ENCODE results near the gene SMIM41. TPM values are rescaled to one million over a fixed set of nuclear protein-coding genes. Genes with fewer than 3 reads are reported as not detected.

The SMIM41 gene
- total RNA-seq, 1 donor from 2014 or later: 1.5 TPM

DNA sequence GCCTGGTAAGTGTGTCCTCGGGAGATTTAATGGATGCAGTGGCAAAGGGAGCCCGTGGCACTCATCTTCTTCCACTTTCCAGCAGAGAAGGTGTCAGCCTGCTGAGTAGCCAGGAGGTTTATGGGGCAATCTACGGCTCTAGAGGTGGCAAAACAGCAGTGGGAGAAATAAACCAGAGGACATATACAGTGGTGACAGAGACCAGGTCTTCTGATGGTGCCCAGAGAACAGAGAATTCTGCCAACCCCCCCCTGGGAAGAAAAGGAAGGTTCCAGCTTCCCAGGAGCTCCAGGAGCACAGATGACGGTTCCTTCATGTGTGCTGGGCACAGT lies 43.0 kb downstream of the SMIM41 start:
- Histone ChIP-seq H3K36me3 (no peaks in the 10 kb centered on the region), H3K27me3 (no peaks in the 10 kb centered on the region), H3K27ac (no peak overlapping the region), H3K4me3 (no peak overlapping the region), H3K9me3 (no peaks in the 10 kb centered on the region), H3K4me1 (peaks cover 13% of the 10 kb centered on the region)
- no peak for DNase-seq (ENCODE audit: extremely low spot score in 2 of 2)
- no peak for TF ChIP-seq POLR2A (IDR thresholded peaks at IDR 0.05)
- TF ChIP-seq POLR2AphosphoS5 (IDR thresholded peaks at IDR 0.05; ENCODE audit: insufficient read depth in 1 of 2, low read depth in 1 of 2): no peak
- TF ChIP-seq, protein P1, sequence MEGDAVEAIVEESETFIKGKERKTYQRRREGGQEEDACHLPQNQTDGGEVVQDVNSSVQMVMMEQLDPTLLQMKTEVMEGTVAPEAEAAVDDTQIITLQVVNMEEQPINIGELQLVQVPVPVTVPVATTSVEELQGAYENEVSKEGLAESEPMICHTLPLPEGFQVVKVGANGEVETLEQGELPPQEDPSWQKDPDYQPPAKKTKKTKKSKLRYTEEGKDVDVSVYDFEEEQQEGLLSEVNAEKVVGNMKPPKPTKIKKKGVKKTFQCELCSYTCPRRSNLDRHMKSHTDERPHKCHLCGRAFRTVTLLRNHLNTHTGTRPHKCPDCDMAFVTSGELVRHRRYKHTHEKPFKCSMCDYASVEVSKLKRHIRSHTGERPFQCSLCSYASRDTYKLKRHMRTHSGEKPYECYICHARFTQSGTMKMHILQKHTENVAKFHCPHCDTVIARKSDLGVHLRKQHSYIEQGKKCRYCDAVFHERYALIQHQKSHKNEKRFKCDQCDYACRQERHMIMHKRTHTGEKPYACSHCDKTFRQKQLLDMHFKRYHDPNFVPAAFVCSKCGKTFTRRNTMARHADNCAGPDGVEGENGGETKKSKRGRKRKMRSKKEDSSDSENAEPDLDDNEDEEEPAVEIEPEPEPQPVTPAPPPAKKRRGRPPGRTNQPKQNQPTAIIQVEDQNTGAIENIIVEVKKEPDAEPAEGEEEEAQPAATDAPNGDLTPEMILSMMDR (IDR thresholded peaks at IDR 0.05): no peak
- intact Hi-C loops (cut with DNase I): no loop called here

DNA sequence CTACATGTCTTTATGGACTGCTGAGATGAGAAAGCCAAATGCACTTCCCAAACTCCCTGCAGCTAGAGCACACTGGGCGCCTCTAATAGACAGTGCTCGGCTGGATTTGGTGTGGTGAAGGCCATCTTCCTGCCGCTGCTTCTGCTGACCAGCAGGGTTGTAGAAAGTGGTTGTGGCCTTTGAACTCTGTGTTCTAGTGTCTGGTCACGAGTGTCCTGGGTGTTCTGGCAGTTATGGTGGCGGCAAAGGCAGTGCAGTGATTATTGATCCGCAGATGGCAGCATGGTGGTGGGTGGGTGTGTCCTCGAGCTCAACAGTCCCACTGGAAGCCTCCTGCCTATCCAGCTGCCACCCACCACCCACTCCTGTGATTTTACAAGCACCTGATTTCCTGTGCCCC lies 43.4 kb downstream of the SMIM41 start:
- no peak for DNase-seq (ENCODE audit: extremely low spot score in 2 of 2)
- no peaks in the 10 kb centered on the region for H3K27me3 ChIP-seq
- TF ChIP-seq POLR2A (IDR thresholded peaks at IDR 0.05): no peak
- H3K36me3 ChIP-seq: no peaks in the 10 kb centered on the region
- no peak overlapping the region for H3K27ac ChIP-seq
- no peak overlapping the region for H3K4me3 ChIP-seq
- H3K4me1 ChIP-seq: peaks cover 13% of the 10 kb centered on the region
- no peaks in the 10 kb centered on the region for H3K9me3 ChIP-seq
- intact Hi-C loops (cut with DNase I): no loop called here

DNA sequence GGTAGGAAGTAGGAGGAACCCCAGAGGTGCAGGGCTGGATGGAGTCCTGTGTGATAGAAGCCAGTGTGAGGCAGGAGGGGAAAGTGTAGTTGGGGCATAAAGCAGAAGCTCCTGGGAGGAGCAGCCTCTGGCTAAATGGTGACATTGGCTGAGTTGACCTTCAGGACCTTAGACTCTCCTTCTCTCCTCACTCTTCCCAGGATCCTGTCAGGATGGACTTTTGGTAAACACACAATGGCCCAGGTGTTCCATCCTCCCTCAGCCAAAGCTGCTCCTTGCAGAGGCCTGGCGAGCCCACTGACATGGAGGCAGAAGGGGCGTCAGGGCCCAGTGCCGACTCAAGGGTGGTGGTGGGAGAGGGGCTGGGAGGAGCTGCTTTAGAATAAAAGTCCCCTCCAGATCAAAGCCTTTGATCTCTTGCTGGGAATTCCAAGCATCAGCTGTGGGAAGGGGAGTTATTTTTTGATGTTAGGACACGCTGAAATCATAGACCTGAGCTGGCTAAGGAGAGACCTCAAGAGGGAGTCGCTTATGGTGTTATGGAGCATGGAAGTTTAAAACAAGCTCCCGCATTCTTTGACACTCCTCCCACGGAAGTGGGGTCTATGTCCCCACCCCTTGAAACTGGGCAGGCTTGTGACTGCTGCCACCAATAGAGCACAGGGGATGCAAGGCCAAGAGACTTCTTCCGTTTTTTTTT lies 44.1 kb downstream of the SMIM41 start:
- no peak for DNase-seq (ENCODE audit: extremely low spot score in 2 of 2)
- intact Hi-C loops (cut with DNase I): no loop called here
- TF ChIP-seq, protein P1 (IDR thresholded peaks at IDR 0.05): no peak
- TF ChIP-seq POLR2AphosphoS5 (IDR thresholded peaks at IDR 0.05; ENCODE audit: insufficient read depth in 1 of 2, low read depth in 1 of 2) (no peak), POLR2A (IDR thresholded peaks at IDR 0.05) (no peak)

DNA sequence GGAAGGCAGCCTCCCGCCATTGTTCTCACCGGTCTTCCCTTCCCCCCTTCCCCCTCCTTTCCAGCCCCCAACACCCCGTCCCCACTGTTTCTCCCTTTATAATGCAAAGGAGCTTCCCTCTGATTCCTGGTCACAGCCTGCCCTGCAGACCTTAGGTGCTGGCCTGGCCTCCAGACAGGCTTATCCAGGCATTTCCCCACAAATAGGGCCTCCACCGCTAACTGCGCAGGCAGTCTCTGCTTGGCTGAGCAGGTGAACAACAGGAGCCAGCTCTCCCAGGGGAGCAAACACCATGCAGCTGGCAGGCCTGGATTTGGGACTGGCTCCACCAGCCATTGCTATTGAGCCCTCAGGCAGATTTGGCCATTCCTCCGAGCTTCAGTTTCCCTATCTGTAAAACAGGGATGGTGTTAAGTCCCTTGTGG lies 46.0 kb downstream of the SMIM41 start:
- H3K9me3 ChIP-seq: no peaks in the 10 kb centered on the region
- peaks cover 13% of the 10 kb centered on the region for H3K4me1 ChIP-seq
- H3K27ac ChIP-seq: no peak overlapping the region
- no peaks in the 10 kb centered on the region for H3K36me3 ChIP-seq
- no peak overlapping the region for H3K4me3 ChIP-seq
- no peak for TF ChIP-seq POLR2A (IDR thresholded peaks at IDR 0.05)
- TF ChIP-seq, protein P1 (IDR thresholded peaks at IDR 0.05): no peak
- TF ChIP-seq POLR2AphosphoS5 (IDR thresholded peaks at IDR 0.05; ENCODE audit: insufficient read depth in 1 of 2, low read depth in 1 of 2): no peak
- H3K27me3 ChIP-seq: no peaks in the 10 kb centered on the region
- intact Hi-C loops (cut with DNase I): no loop called here
- DNase-seq (ENCODE audit: extremely low spot score in 2 of 2): no peak

More for the DNA sequence above, 44.1 kb downstream of the SMIM41 start:
- H3K9me3 ChIP-seq: no peaks in the 10 kb centered on the region
- H3K27ac ChIP-seq: no peak overlapping the region
- no peaks in the 10 kb centered on the region for H3K36me3 ChIP-seq
- H3K4me3 ChIP-seq: no peak overlapping the region
- peaks cover 13% of the 10 kb centered on the region for H3K4me1 ChIP-seq
- no peaks in the 10 kb centered on the region for H3K27me3 ChIP-seq

DNA sequence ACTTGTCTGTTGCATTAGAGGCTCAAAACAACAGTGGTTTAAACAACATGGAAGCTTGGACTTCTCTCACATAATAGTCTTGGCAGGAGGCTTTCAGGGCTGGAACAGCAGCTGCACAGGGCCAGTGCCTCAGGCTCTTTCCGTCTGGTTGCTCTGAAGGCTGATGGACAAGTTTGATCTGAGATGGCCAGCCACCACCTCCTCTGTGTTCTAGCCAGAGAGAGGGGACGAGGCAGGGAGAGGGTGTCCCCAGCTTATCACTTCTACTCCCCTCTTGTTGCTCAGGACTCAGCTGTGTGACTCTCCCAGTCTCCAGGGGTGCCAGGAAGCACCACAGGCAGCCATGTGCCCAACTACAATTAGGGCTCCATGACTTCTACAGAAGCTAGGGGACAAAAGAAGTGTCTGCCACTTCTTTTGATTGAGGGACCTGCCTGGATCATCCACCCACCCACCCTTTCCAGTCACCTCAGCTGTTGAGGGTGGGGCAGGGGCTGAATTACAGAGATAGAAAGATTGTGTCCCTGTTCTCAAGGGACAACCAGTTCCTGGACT lies 46.6 kb downstream of the SMIM41 start:
- no peak overlapping the region for H3K27ac ChIP-seq

More for the DNA sequence above, 46.6 kb downstream of the SMIM41 start:
- peaks cover 13% of the 10 kb centered on the region for H3K4me1 ChIP-seq
- peak in 1 of 2 donors; percentile 94 for DNase-seq (ENCODE audit: extremely low spot score in 2 of 2)
- no peaks in the 10 kb centered on the region for H3K36me3 ChIP-seq
- no peak for TF ChIP-seq POLR2A (IDR thresholded peaks at IDR 0.05)
- no peak for TF ChIP-seq POLR2AphosphoS5 (IDR thresholded peaks at IDR 0.05; ENCODE audit: insufficient read depth in 1 of 2, low read depth in 1 of 2)
- TF ChIP-seq, protein P1 (IDR thresholded peaks at IDR 0.05): no peak
- no peaks in the 10 kb centered on the region for H3K27me3 ChIP-seq
- no peak overlapping the region for H3K4me3 ChIP-seq
- intact Hi-C loops (cut with DNase I): no loop called here
- no peaks in the 10 kb centered on the region for H3K9me3 ChIP-seq
